HEK293 (cell line): Measurements from ENCODE around the gene SLC17A6.

Experiments
- CTCF ChIA-PET: fragments of 350-600 bp; formaldehyde crosslinking; extraction: SDS; loops from one replicate; lab custom pipeline; 2021; ENCODE audit warnings: antibody characterized with exemption; lab: Yijun Ruan, JAX
- POLR2A ChIA-PET: fragments of 300-600 bp; formaldehyde crosslinking; extraction: SDS; loops from one replicate; lab custom pipeline; 2020; ENCODE audit warnings: antibody characterized with exemption, inconsistent platforms; lab: Yijun Ruan, JAX
- H3K27ac ChIP-seq: fragments of 200-500 bp; sonication (Bioruptor generic); 2 replicates; pipeline ENCODE4 v1.5.1; 2014; ENCODE audit warnings: low read depth, low read length, control low read depth, inconsistent platforms; ENCODE audit errors: extremely low read depth
- H3K36me3 ChIP-seq, 2 experiments: fragments of 200-500 bp in 1 of 2; sonication (Bioruptor generic) in 1 of 2; 1 replicate in 1 of 2; 2 replicates in 1 of 2; pipeline ENCODE4 v1.5.1; 2014 to 2017; ENCODE audit warnings: inconsistent platforms in 2 of 2, low read length in 2 of 2; ENCODE audit not compliant: control insufficient read depth in 2 of 2, insufficient read depth in 1 of 2
- H3K4me1 ChIP-seq: fragments of 200-500 bp; sonication (Bioruptor generic); 2 replicates; pipeline ENCODE4 v1.5.1; 2014; ENCODE audit warnings: mild to moderate bottlenecking, low read length, inconsistent platforms; ENCODE audit not compliant: control insufficient read depth, insufficient read depth
- H3K4me3 ChIP-seq: 2 replicates; pipeline ENCODE4 v1.5.1; 2011; ENCODE audit warnings: low read depth, mild to moderate bottlenecking, control low read depth, low read length, moderate library complexity
- H3K9me3 ChIP-seq: fragments of 200-500 bp; sonication (Bioruptor generic); 2 replicates; pipeline ENCODE4 v1.5.1; 2014; ENCODE audit warnings: low read depth, low read length, inconsistent platforms; ENCODE audit not compliant: control insufficient read depth, insufficient read depth
- HOXD13 ChIP-seq: sonication (generic); formaldehyde crosslinking; IDR thresholded peaks from 2 replicates; pipeline ENCODE4 v1.8.0; 2022; ENCODE audit warnings: missing genetic modification reagents, borderline replicate concordance
- ZNF10 ChIP-seq: fragments of 450-650 bp; formaldehyde crosslinking; IDR thresholded peaks from 2 replicates; pipeline ENCODE4 v1.5.1; 2017; ENCODE audit warnings: missing biosample characterization, missing genetic modification characterization
- ZNF155 ChIP-seq: fragments of 450-650 bp; formaldehyde crosslinking; IDR thresholded peaks from 2 replicates; pipeline ENCODE4 v1.5.1; 2016; ENCODE audit warnings: missing biosample characterization, missing genetic modification characterization
- ZNF221 ChIP-seq: fragments of 450-650 bp; formaldehyde crosslinking; IDR thresholded peaks from 2 replicates; pipeline ENCODE4 v1.5.1; 2017; ENCODE audit warnings: missing biosample characterization, missing genetic modification characterization, borderline replicate concordance
- ZNF292 ChIP-seq: fragments of 450-650 bp; formaldehyde crosslinking; IDR thresholded peaks from 2 replicates; pipeline ENCODE4 v1.5.1; 2016; ENCODE audit warnings: low read depth, missing biosample characterization, missing genetic modification characterization, borderline replicate concordance
- ZNF426 ChIP-seq: fragments of 450-650 bp; formaldehyde crosslinking; IDR thresholded peaks from 2 replicates; pipeline ENCODE4 v1.5.1; 2017; ENCODE audit warnings: missing biosample characterization, missing genetic modification characterization, mild to moderate bottlenecking, inconsistent platforms, moderate library complexity
- ZNF473 ChIP-seq: fragments of 450-650 bp; formaldehyde crosslinking; IDR thresholded peaks from 2 replicates; pipeline ENCODE4 v1.5.1; 2017; ENCODE audit warnings: missing biosample characterization, missing genetic modification characterization
- ZNF623 ChIP-seq: fragments of 450-650 bp; formaldehyde crosslinking; IDR thresholded peaks from 2 replicates; pipeline ENCODE4 v1.5.1; 2016; ENCODE audit warnings: missing biosample characterization, missing genetic modification characterization
- ZNF792 ChIP-seq: fragments of 450-650 bp; formaldehyde crosslinking; IDR thresholded peaks from 2 replicates; pipeline ENCODE4 v1.5.1; 2016; ENCODE audit warnings: missing biosample characterization, missing genetic modification characterization
- TF ChIP-seq, protein P1 (sequence below): fragments of 450-650 bp; formaldehyde crosslinking; IDR thresholded peaks from 2 replicates; pipeline ENCODE4; 2016; ENCODE audit warnings: missing biosample characterization, missing genetic modification characterization
- TF ChIP-seq, protein P2 (sequence below): fragments of 450-650 bp; formaldehyde crosslinking; IDR thresholded peaks from 2 replicates; pipeline ENCODE4 v1.5.1; 2016; ENCODE audit warnings: missing biosample characterization, missing genetic modification characterization
- TF ChIP-seq, protein P3 (sequence below): fragments of 450-650 bp; formaldehyde crosslinking; IDR thresholded peaks from 2 replicates; pipeline ENCODE4 v1.5.1; 2016; ENCODE audit warnings: missing biosample characterization, missing genetic modification characterization, low read depth
- TF ChIP-seq, protein P4 (sequence below): fragments of 450-650 bp; formaldehyde crosslinking; IDR thresholded peaks from 2 replicates; pipeline ENCODE4 v1.5.1; 2016; ENCODE audit warnings: missing biosample characterization, missing genetic modification characterization
- TF ChIP-seq, protein P5 (sequence below): fragments of 450-650 bp; formaldehyde crosslinking; IDR thresholded peaks from 2 replicates; pipeline ENCODE4 v1.5.1; 2017; ENCODE audit warnings: missing biosample characterization, missing genetic modification characterization

The SLC17A6 gene

DNA sequence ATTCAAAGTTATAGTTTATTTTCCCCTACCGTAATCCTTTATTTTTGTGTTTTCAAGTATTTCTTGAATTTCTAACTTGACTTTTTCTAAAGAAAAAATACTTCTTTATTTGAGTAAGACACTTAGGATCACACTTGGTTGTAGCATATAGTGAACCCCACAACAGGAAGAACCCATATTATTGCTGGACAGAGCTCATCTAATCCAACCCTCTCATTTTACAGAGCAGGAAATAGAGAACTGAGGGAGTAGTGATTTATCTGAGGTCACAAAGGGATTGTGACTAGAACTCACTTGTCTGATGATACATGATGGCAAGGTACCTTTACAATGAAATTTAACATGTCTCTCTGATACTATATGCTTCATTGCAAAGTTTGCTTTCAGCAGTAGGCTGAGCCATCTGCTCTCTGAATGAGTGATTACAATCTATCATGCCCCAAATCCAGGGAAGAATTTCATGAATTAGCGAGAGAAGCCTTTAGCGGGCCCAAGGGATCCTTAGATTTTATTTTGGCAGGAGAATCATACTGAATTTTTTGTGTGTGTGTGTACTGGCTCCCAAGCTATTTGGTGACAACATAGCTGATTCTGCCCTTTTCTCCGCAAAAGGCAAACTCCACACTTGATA lies 9.8 kb downstream of the SLC17A6 start:
- CTCF ChIA-PET, result interaction anchor here (0.5 to 0.7 kb wide), 2 partner anchors 11 to 470 kb away, joined by 3 read pairs; no protein-coding TSS in a partner anchor
- Histone ChIP-seq H3K9me3 (no peaks in the 10 kb centered on the region), H3K27ac (no peak overlapping the region), H3K36me3 (no peaks in the 10 kb centered on the region), H3K4me3 (no peak overlapping the region), H3K4me1 (no peaks in the 10 kb centered on the region)
- POLR2A ChIA-PET, result interaction anchor here (0.6 kb wide), 1 partner anchor 12 kb away, joined by 3 read pairs; no protein-coding TSS in a partner anchor
- no peak for TF ChIP-seq ZNF473 (tag by site-specific recombination)

DNA sequence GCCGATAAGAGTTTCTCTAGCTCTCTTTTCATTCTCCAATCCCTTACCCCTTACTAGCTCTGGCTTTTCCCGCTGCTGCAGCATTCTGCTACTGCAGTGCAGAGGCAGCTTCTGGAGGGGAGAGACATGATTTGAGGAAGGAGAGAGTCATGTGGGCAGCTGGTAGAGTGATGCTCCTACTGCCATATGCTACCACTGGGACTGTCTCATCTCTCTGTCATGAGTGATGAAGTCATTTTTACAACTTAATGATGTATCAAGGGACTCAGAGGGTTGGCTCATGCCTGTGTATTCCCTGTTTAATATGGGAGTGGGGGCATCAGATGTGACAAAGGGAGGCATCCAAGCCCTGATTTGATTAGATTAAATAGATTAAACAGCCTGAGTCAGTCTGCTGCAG lies 11.3 kb downstream of the SLC17A6 start:
- Histone ChIP-seq H3K9me3 (no peaks in the 10 kb centered on the region), H3K27ac (no peak overlapping the region), H3K4me3 (no peak overlapping the region), H3K4me1 (no peaks in the 10 kb centered on the region), H3K36me3 (no peaks in the 10 kb centered on the region)
- CTCF ChIA-PET, result no interaction called here
- POLR2A ChIA-PET, result no interaction called here
- TF ChIP-seq, protein P1, sequence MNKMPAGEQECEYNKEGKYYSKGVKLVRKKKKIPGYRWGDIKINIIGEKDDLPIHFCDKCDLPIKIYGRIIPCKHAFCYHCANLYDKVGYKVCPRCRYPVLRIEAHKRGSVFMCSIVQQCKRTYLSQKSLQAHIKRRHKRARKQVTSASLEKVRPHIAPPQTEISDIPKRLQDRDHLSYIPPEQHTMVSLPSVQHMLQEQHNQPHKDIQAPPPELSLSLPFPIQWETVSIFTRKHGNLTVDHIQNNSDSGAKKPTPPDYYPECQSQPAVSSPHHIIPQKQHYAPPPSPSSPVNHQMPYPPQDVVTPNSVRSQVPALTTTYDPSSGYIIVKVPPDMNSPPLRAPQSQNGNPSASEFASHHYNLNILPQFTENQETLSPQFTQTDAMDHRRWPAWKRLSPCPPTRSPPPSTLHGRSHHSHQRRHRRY (tag by site-specific recombination), result no peak
- TF ChIP-seq ZNF155 (tag by site-specific recombination) (no peak), HOXD13 (CRISPR knock-in tag) (no peak), ZNF426 (tag by site-specific recombination) (no peak), ZNF10 (tag by site-specific recombination) (no peak), ZNF623 (tag by site-specific recombination) (no peak), ZNF792 (tag by site-specific recombination) (no peak), ZNF221 (tag by site-specific recombination) (no peak), ZNF292 (tag by site-specific recombination) (no peak)
- TF ChIP-seq, protein P2, sequence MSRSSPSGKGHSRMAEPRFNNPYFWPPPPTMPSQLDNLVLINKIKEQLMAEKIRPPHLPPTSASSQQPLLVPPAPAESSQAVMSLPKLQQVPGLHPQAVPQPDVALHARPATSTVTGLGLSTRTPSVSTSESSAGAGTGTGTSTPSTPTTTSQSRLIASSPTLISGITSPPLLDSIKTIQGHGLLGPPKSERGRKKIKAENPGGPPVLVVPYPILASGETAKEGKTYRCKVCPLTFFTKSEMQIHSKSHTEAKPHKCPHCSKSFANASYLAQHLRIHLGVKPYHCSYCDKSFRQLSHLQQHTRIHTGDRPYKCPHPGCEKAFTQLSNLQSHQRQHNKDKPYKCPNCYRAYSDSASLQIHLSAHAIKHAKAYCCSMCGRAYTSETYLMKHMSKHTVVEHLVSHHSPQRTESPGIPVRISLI (tag by site-specific recombination), result no peak
- TF ChIP-seq, protein P3, sequence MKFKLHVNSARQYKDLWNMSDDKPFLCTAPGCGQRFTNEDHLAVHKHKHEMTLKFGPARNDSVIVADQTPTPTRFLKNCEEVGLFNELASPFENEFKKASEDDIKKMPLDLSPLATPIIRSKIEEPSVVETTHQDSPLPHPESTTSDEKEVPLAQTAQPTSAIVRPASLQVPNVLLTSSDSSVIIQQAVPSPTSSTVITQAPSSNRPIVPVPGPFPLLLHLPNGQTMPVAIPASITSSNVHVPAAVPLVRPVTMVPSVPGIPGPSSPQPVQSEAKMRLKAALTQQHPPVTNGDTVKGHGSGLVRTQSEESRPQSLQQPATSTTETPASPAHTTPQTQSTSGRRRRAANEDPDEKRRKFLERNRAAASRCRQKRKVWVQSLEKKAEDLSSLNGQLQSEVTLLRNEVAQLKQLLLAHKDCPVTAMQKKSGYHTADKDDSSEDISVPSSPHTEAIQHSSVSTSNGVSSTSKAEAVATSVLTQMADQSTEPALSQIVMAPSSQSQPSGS (tag by site-specific recombination), result no peak
- TF ChIP-seq, protein P4, sequence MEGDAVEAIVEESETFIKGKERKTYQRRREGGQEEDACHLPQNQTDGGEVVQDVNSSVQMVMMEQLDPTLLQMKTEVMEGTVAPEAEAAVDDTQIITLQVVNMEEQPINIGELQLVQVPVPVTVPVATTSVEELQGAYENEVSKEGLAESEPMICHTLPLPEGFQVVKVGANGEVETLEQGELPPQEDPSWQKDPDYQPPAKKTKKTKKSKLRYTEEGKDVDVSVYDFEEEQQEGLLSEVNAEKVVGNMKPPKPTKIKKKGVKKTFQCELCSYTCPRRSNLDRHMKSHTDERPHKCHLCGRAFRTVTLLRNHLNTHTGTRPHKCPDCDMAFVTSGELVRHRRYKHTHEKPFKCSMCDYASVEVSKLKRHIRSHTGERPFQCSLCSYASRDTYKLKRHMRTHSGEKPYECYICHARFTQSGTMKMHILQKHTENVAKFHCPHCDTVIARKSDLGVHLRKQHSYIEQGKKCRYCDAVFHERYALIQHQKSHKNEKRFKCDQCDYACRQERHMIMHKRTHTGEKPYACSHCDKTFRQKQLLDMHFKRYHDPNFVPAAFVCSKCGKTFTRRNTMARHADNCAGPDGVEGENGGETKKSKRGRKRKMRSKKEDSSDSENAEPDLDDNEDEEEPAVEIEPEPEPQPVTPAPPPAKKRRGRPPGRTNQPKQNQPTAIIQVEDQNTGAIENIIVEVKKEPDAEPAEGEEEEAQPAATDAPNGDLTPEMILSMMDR (tag by site-specific recombination), result no peak
- TF ChIP-seq, protein P5, sequence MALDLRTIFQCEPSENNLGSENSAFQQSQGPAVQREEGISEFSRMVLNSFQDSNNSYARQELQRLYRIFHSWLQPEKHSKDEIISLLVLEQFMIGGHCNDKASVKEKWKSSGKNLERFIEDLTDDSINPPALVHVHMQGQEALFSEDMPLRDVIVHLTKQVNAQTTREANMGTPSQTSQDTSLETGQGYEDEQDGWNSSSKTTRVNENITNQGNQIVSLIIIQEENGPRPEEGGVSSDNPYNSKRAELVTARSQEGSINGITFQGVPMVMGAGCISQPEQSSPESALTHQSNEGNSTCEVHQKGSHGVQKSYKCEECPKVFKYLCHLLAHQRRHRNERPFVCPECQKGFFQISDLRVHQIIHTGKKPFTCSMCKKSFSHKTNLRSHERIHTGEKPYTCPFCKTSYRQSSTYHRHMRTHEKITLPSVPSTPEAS, result no peak
